ENCODE measurements around the gene SDHAF1.

The SDHAF1 gene

GRCh38 chr19:35987571-35987896, 7.5 kb upstream of the SDHAF1 start:
- DNase-seq, result no peak

- no peak for DNase-seq
These were observed 6.2 kb upstream of the SDHAF1 start for GRCh38 chr19:35988824-35989223.

DNA sequence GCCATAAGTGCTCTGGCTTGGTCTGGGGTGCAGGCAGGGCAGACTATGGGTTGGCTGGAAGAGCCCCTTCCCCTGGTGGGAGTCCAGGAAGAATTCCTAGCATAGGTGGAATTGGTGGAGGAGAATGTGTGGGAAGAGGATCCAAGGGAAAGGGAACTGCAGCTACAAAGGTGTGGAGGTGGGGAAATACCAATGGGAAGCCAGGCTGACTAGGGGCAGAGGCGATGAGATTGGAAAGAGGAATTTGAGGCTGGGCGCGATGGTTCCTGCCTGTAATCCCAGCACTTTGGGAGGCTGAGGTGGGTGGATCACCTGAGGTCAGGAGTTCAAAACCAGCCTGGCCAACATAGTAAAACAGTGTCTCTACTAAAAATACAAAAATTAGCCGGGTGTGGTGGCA, 4.8 kb upstream of the SDHAF1 start:
- no peak for DNase-seq

DNA sequence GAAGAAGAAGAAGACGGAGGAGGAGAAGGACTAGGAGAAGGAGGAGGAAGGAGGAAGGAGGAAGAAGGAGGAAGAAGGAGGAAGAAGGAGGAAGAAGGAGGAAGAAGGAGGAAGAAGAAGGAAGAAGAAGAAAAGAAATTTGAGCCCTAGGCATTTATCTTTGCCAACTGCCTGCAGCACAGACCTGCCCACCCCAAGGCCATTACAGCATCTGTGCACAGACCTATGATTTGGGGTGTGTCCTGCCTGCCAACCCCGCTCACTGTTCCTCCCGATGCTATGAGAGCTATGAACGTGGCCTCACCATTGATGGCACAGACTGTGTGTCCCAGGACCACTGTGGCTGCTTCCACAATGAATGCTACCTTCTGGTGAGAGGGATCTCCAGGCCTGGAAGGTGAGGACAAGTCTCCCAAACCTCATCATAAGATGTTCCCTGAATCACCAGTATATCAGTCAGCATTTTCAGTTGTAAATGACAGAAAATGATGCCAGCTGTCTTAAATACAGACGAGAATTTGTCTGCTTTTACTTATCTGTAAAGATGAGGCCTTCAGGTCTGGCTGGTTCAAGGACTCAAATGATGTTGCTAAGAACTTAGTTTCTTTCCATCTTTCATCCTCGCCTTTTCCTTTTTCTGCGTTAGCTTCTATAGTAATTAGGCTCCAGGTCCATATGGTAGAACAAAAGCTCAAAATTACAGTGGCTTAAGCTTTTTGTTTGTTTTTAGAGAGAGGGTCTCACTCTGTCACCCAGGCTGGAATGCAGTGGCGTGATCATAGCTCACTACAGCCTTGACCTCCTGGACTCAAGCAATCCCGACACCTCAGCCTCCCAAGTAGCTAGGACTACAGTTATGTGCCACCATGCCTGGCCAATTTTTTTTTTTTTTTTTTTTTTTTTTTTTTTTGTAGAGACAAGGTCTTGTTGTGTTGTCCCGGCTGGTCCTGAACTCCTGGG, 3.9 kb upstream of the SDHAF1 start:
- DNase-seq, result no peak

GRCh38 chr19:35991731-35992450, 3.1 kb upstream of the SDHAF1 start:
- DNase-seq, result no peak

DNA sequence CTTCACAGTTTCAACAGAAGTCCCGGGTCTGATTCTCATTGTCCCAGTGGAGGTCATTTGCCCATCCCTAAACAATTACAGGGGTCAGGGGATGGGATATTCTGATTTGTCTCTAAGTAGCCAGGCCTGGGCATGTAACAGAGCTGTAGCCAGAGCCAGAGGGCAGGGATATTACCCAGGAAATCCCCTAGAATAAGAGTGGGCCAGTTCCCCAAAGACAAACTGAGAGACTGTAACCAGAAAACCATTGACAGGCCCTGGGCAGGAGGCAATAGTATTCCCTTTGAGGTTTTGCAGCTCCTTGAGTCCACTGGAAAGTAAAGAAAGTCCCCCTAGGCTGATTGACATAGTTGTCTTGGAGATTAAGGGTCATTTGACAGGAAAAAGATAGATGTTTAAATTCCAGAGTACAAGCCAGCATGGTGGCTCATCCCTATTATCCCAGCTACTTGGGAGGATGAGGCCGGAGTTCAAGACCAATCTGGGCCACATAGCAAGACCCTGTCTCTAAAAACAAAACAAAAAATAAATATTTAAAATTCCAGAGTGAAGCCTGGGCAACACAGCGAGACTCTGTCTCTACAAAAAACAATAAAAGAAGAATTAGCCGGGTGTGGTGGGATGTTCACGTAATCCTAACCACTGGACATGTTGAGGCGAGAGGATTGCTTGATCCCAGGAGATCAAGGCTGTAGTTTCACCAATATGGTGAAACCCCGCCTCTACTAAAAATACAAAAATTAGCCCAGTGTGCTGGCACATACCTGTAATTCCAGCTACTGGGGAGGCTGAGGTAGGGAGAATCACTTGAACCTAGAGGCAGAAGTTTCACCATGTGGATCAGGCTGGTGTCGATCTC, 1.9 kb upstream of the SDHAF1 start:
- no peak for DNase-seq

GRCh38 chr19:35993923-35994598, 927 bp upstream of the SDHAF1 start:
- no peak for DNase-seq

DNA sequence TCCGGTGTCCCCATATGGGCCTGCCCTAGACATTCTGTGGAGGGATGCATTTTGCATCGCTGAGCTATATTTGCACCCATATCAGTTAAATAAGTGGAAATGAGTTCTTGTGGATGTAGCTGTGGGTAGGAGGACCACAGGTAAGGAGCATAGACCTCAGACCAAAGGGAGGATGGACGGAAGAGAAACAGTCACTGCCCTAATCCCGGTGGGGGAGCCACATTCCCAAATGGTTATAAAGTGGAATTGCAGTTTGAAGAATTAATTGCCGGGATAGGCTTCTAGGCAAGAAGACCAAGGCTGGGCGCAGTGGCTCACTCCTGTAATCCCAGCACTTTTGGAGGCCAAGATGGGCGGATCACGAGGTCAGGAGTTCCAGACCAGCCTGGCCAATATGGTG, 1.8 kb downstream of the SDHAF1 start:
- no peak for DNase-seq

DNA sequence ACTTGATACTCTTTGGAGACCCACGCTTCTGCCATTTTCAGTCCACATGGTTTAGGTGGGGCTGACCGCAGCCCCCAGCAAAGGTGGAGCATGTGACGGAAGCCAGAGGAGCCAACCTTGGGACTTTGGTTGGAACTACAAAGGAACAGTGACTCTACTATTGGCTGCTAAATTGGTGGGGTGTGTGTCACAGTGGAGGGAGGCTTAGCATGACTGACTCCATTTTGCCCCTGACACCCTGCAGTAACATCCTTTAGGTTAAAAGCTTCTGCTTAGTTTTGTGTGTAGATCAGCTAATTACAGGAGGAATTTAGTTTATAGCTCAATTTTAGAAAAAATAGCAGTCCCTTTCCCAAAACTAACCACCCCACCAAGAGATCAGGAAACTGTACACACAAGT, 6.6 kb downstream of the SDHAF1 start:
- no peak for DNase-seq

DNA sequence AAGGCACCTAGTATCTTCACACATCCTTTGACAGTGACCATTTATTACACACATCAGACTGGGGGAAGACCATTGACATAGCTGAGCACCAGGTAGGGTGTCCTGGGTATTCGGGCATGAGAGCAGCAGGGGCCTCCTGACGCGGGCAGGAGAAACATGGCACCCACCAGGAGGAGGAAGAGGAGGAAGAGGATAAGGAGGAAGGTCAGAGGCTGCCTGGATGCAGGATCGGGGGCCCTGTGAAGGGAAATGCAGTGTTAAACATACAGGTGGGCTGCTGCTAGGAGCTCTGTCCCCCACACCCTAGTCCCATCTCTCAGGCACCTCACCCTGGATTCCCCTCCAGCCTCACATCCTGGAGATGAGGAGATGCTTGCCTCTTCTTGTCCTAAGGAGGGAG, 8.3 kb downstream of the SDHAF1 start:
- DNase-seq, result no peak

- no peak for DNase-seq
These were observed 12.0 kb downstream of the SDHAF1 start for GRCh38 chr19:36006955-36007354.

GRCh38 chr19:36008336-36008978, 13.5 kb downstream of the SDHAF1 start, which contains the start of gene SYNE4:
Gene SYNE4 (minus strand): TSS chr19:36008813. CDS start chr19:36008681, 132 bp downstream.
- no peak for DNase-seq

DNA sequence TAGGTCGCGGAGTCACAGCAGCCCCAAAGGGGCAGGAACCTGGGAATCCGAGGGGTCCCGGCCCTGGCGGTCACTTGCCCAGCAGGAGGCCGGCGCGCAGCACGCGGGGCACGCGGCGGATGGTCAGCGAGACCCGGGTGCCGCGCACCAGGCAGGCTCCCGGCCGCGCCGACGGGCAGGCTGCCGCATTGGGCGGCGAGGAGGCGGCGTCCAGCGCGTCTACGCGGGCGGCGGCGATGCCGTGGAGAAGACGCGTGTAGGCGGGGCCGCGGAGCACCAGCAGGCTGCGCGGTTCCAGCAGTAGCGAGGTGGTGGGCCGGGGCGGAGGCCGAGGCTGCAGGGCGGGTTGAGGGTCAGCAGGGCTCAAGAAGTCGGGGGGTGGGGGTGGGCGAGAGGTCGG, 14.2 kb downstream of the SDHAF1 start:
- no peak for DNase-seq

DNA sequence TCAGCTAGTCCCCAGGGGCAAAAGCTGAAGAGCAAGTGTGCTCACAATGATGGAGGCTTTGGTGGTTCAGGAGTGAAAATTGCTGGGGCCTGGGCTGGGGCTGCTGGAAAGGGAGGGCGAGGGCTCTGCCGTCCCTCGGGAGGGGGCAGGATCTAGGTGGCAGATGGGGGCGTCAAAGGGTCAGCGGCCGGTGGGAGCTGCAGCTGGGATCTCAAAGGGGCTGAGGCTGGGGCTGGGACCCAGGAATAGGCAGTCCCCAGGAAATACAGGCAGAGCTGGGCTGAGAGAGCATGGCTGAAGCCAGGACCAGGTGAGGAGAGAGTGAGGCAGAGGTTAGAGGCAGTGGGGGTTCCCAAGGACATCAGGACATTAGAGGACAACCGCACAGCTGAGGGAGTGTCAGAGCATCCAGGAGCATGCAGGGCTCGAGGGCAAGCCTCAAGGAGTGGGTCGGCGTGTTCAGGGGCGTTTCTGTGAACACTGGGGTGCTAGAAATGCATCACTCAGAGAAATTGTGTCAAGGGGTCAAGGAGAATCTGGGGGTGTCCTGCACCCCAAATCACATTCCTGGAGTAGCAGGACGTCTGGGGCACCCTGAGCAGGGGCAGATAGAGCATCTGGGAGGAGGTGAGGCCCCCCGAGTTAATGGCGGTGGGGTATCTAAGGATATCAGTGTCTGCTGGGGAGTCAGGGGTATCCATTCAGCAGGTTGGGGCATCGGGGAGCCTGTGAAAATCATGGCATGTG, 14.8 kb downstream of the SDHAF1 start:
- DNase-seq, result no peak

DNA sequence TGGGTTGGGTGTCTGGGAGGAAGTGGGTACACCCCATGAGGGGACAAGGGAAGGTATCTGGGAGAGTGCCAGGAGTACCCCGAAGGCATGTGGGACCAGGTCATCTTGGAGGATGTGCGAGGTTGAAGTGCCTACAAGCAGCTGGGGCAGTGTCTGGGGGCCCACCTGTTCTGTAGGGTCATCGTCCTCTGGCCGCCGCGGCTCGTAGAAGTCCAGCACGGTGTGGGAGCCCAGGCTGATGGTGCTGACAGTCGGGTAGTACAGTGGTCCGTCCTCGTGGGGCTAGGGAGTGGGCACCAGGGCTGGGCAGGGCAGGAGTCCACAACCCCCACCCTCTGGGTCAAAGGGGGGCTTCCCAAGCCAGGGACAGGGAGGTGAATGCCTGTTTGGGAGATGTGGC, 15.4 kb downstream of the SDHAF1 start:
- DNase-seq, result no peak

- no peak for DNase-seq
These were observed 18.5 kb downstream of the SDHAF1 start for GRCh38 chr19:36013280-36014011.

- peak; percentile 98 for DNase-seq
These were observed 19.3 kb downstream of the SDHAF1 start, which contains the start of gene ALKBH6 for GRCh38 chr19:36014012-36014924. Gene ALKBH6 (minus strand): TSS chr19:36014213. CDS start chr19:36013397, 816 bp downstream.

GRCh38 chr19:36019061-36019670, 24.2 kb downstream of the SDHAF1 start:
- no peak for DNase-seq

GRCh38 chr19:36023432-36023831, 28.4 kb downstream of the SDHAF1 start:
- no peak for DNase-seq
